ENCODE data around the gene STX3.

DNA sequence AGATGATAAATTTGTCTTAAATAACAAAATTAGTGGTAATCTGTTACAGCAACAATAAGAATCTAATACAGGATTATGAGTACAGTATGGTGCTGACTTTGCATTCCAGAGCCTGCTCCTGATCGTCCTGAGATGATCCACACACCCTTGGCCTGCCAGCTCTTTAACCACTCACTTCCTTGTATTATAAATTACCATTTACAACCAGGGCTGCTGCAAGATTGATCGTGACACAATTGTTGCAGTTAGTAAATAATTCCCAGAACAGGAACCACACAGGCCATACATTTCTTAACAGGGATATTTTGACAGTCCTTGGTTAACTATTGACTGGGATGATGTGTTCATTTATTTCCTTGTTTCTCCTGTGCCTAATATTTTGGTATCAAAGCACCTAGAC lies 94.0 kb downstream of the STX3 start:
- TF ChIP-seq, protein P1, sequence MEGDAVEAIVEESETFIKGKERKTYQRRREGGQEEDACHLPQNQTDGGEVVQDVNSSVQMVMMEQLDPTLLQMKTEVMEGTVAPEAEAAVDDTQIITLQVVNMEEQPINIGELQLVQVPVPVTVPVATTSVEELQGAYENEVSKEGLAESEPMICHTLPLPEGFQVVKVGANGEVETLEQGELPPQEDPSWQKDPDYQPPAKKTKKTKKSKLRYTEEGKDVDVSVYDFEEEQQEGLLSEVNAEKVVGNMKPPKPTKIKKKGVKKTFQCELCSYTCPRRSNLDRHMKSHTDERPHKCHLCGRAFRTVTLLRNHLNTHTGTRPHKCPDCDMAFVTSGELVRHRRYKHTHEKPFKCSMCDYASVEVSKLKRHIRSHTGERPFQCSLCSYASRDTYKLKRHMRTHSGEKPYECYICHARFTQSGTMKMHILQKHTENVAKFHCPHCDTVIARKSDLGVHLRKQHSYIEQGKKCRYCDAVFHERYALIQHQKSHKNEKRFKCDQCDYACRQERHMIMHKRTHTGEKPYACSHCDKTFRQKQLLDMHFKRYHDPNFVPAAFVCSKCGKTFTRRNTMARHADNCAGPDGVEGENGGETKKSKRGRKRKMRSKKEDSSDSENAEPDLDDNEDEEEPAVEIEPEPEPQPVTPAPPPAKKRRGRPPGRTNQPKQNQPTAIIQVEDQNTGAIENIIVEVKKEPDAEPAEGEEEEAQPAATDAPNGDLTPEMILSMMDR (conservative IDR thresholded peaks at IDR 0.05; ENCODE audit: low read depth, low read length) = no peak
- TF ChIP-seq POLR2A (IDR thresholded peaks at IDR 0.05; ENCODE audit: low read depth, low read length) = no peak
- TF ChIP-seq, protein P2, sequence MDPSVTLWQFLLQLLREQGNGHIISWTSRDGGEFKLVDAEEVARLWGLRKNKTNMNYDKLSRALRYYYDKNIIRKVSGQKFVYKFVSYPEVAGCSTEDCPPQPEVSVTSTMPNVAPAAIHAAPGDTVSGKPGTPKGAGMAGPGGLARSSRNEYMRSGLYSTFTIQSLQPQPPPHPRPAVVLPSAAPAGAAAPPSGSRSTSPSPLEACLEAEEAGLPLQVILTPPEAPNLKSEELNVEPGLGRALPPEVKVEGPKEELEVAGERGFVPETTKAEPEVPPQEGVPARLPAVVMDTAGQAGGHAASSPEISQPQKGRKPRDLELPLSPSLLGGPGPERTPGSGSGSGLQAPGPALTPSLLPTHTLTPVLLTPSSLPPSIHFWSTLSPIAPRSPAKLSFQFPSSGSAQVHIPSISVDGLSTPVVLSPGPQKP (IDR thresholded peaks at IDR 0.05; ENCODE audit: borderline replicate concordance, low read depth, low read length) = no peak
- no peak for TF ChIP-seq RFX5 (IDR thresholded peaks at IDR 0.05; ENCODE audit: low read depth, low read length)
- TF ChIP-seq BHLHE40 (IDR thresholded peaks at IDR 0.05; ENCODE audit: low read depth, low read length) = no peak
- no peak for TF ChIP-seq RAD21 (IDR thresholded peaks at IDR 0.05; ENCODE audit: low read length)
- TF ChIP-seq MXI1 (IDR thresholded peaks at IDR 0.05; ENCODE audit: borderline replicate concordance, low read depth, low read length) = no peak
- TF ChIP-seq MAFK (IDR thresholded peaks at IDR 0.05; ENCODE audit: low read depth, low read length) = no peak
